Measurements from ENCODE around the gene TGFA.

Gene TGFA

GRCh38 chr2:70454936-70455544 lies 98.6 kb downstream of the TGFA start:
- H3K9me3 ChIP-seq (ENCODE audit: insufficient read depth, low read depth, low read length) = no peaks in the 10 kb centered on the region
- H3K36me3 ChIP-seq (ENCODE audit: insufficient read depth, low read depth, low read length) = no peaks in the 10 kb centered on the region
- peaks cover 8% of the 10 kb centered on the region; the same call in 1 of the 2 replicates for H3K4me1 ChIP-seq (ENCODE audit: insufficient read depth, low read length)
- no peak overlapping the region for H3K27ac ChIP-seq (ENCODE audit: low read length)
- no peak overlapping the region for H3K9ac ChIP-seq (ENCODE audit: low read depth, low read length)
- no peak overlapping the region for H3K4me3 ChIP-seq (ENCODE audit: low read length)
- no peaks in the 10 kb centered on the region for H3K27me3 ChIP-seq (ENCODE audit: insufficient read depth, low read length)

GRCh38 chr2:70450641-70451250 lies 102.9 kb downstream of the TGFA start:
- Histone ChIP-seq H3K27ac (ENCODE audit: low read length) (no peak overlapping the region), H3K4me3 (ENCODE audit: low read length) (no peak overlapping the region), H3K4me1 (ENCODE audit: insufficient read depth, low read length) (no peaks in the 10 kb centered on the region), H3K9ac (ENCODE audit: low read depth, low read length) (no peak overlapping the region), H3K9me3 (ENCODE audit: insufficient read depth, low read depth, low read length) (no peaks in the 10 kb centered on the region), H3K27me3 (ENCODE audit: insufficient read depth, low read length) (no peaks in the 10 kb centered on the region), H3K36me3 (ENCODE audit: insufficient read depth, low read depth, low read length) (no peaks in the 10 kb centered on the region)

GRCh38 chr2:70448041-70448440 lies 105.6 kb downstream of the TGFA start:
- Histone ChIP-seq H3K27ac (ENCODE audit: low read length) (no peak overlapping the region), H3K4me1 (ENCODE audit: insufficient read depth, low read length) (no peaks in the 10 kb centered on the region), H3K9ac (ENCODE audit: low read depth, low read length) (no peak overlapping the region), H3K4me3 (ENCODE audit: low read length) (no peak overlapping the region), H3K9me3 (ENCODE audit: insufficient read depth, low read depth, low read length) (no peaks in the 10 kb centered on the region), H3K36me3 (ENCODE audit: insufficient read depth, low read depth, low read length) (no peaks in the 10 kb centered on the region), H3K27me3 (ENCODE audit: insufficient read depth, low read length) (no peaks in the 10 kb centered on the region)

GRCh38 chr2:70443726-70444125 lies 109.9 kb downstream of the TGFA start:
- no peak overlapping the region for H3K9ac ChIP-seq (ENCODE audit: low read depth, low read length)
- H3K4me3 ChIP-seq (ENCODE audit: low read length) = no peak overlapping the region
- H3K27ac ChIP-seq (ENCODE audit: low read length) = no peak overlapping the region
- no peaks in the 10 kb centered on the region for H3K9me3 ChIP-seq (ENCODE audit: insufficient read depth, low read depth, low read length)
- no peaks in the 10 kb centered on the region for H3K36me3 ChIP-seq (ENCODE audit: insufficient read depth, low read depth, low read length)
- no peaks in the 10 kb centered on the region for H3K27me3 ChIP-seq (ENCODE audit: insufficient read depth, low read length)
- no peaks in the 10 kb centered on the region for H3K4me1 ChIP-seq (ENCODE audit: insufficient read depth, low read length)

GRCh38 chr2:70443078-70443465 lies 110.6 kb downstream of the TGFA start:
- Histone ChIP-seq H3K36me3 (ENCODE audit: insufficient read depth, low read depth, low read length) (no peaks in the 10 kb centered on the region), H3K9ac (ENCODE audit: low read depth, low read length) (no peak overlapping the region), H3K4me3 (ENCODE audit: low read length) (no peak overlapping the region), H3K27ac (ENCODE audit: low read length) (no peak overlapping the region), H3K4me1 (ENCODE audit: insufficient read depth, low read length) (no peaks in the 10 kb centered on the region), H3K9me3 (ENCODE audit: insufficient read depth, low read depth, low read length) (no peaks in the 10 kb centered on the region), H3K27me3 (ENCODE audit: insufficient read depth, low read length) (no peaks in the 10 kb centered on the region)

GRCh38 chr2:70442301-70443077 lies 111.1 kb downstream of the TGFA start:
- Histone ChIP-seq H3K4me1 (ENCODE audit: insufficient read depth, low read length) (no peaks in the 10 kb centered on the region), H3K9ac (ENCODE audit: low read depth, low read length) (no peak overlapping the region), H3K36me3 (ENCODE audit: insufficient read depth, low read depth, low read length) (no peaks in the 10 kb centered on the region), H3K9me3 (ENCODE audit: insufficient read depth, low read depth, low read length) (no peaks in the 10 kb centered on the region), H3K27ac (ENCODE audit: low read length) (no peak overlapping the region), H3K4me3 (ENCODE audit: low read length) (no peak overlapping the region), H3K27me3 (ENCODE audit: insufficient read depth, low read length) (no peaks in the 10 kb centered on the region)

- H3K27me3 ChIP-seq (ENCODE audit: insufficient read depth, low read length) = no peaks in the 10 kb centered on the region
- no peaks in the 10 kb centered on the region for H3K36me3 ChIP-seq (ENCODE audit: insufficient read depth, low read depth, low read length)
- H3K9ac ChIP-seq (ENCODE audit: low read depth, low read length) = no peak overlapping the region
- no peak overlapping the region for H3K27ac ChIP-seq (ENCODE audit: low read length)
- H3K9me3 ChIP-seq (ENCODE audit: insufficient read depth, low read depth, low read length) = no peaks in the 10 kb centered on the region
- H3K4me1 ChIP-seq (ENCODE audit: insufficient read depth, low read length) = no peaks in the 10 kb centered on the region
- H3K4me3 ChIP-seq (ENCODE audit: low read length) = no peak overlapping the region
Observed at GRCh38 chr2:70440621-70441020, 113.0 kb downstream of the TGFA start.

- Histone ChIP-seq H3K4me1 (ENCODE audit: insufficient read depth, low read length) (no peaks in the 10 kb centered on the region), H3K9ac (ENCODE audit: low read depth, low read length) (no peak overlapping the region), H3K9me3 (ENCODE audit: insufficient read depth, low read depth, low read length) (no peaks in the 10 kb centered on the region), H3K27ac (ENCODE audit: low read length) (no peak overlapping the region), H3K27me3 (ENCODE audit: insufficient read depth, low read length) (no peaks in the 10 kb centered on the region), H3K4me3 (ENCODE audit: low read length) (no peak overlapping the region), H3K36me3 (ENCODE audit: insufficient read depth, low read depth, low read length) (no peaks in the 10 kb centered on the region)
Observed at GRCh38 chr2:70435138-70435537, 118.5 kb downstream of the TGFA start.

GRCh38 chr2:70433315-70433714 lies 120.3 kb downstream of the TGFA start:
- Histone ChIP-seq H3K27me3 (ENCODE audit: insufficient read depth, low read length) (no peaks in the 10 kb centered on the region), H3K9ac (ENCODE audit: low read depth, low read length) (no peak overlapping the region), H3K27ac (ENCODE audit: low read length) (no peak overlapping the region), H3K4me1 (ENCODE audit: insufficient read depth, low read length) (no peaks in the 10 kb centered on the region), H3K36me3 (ENCODE audit: insufficient read depth, low read depth, low read length) (no peaks in the 10 kb centered on the region), H3K9me3 (ENCODE audit: insufficient read depth, low read depth, low read length) (no peaks in the 10 kb centered on the region), H3K4me3 (ENCODE audit: low read length) (no peak overlapping the region)

GRCh38 chr2:70431716-70432347 lies 121.8 kb downstream of the TGFA start:
- Histone ChIP-seq H3K36me3 (ENCODE audit: insufficient read depth, low read depth, low read length) (no peaks in the 10 kb centered on the region), H3K27ac (ENCODE audit: low read length) (no peak overlapping the region), H3K27me3 (ENCODE audit: insufficient read depth, low read length) (no peaks in the 10 kb centered on the region), H3K4me1 (ENCODE audit: insufficient read depth, low read length) (no peaks in the 10 kb centered on the region), H3K9me3 (ENCODE audit: insufficient read depth, low read depth, low read length) (no peaks in the 10 kb centered on the region), H3K9ac (ENCODE audit: low read depth, low read length) (no peak overlapping the region), H3K4me3 (ENCODE audit: low read length) (no peak overlapping the region)

GRCh38 chr2:70426341-70426740 lies 127.3 kb downstream of the TGFA start:
- H3K4me1 ChIP-seq (ENCODE audit: insufficient read depth, low read length) = no peaks in the 10 kb centered on the region
- H3K27ac ChIP-seq (ENCODE audit: low read length) = no peak overlapping the region
- no peaks in the 10 kb centered on the region for H3K27me3 ChIP-seq (ENCODE audit: insufficient read depth, low read length)
- H3K9ac ChIP-seq (ENCODE audit: low read depth, low read length) = no peak overlapping the region
- H3K9me3 ChIP-seq (ENCODE audit: insufficient read depth, low read depth, low read length) = no peaks in the 10 kb centered on the region
- H3K36me3 ChIP-seq (ENCODE audit: insufficient read depth, low read depth, low read length) = no peaks in the 10 kb centered on the region
- H3K4me3 ChIP-seq (ENCODE audit: low read length) = no peak overlapping the region

Data from iPS-20b (cell line).